ENCODE results near the gene CITED2.

The CITED2 gene

GRCh38 chr6:139355172-139355571, 19.3 kb downstream of the CITED2 start:
- H3K4me3 ChIP-seq (ENCODE audit: low read depth, low read length), result no peak overlapping the region
- DNase-seq (ENCODE audit: low read depth), result no peak
- no peak for TF ChIP-seq CTCF (IDR thresholded peaks at IDR 0.05; ENCODE audit: low read depth, low read length)
- no peak for TF ChIP-seq MYC (IDR thresholded peaks at IDR 0.05; ENCODE audit: low read depth, low read length)
- no peak for TF ChIP-seq POLR2A (IDR thresholded peaks at IDR 0.05; ENCODE audit: extremely low read depth, insufficient read length)
- no peak for TF ChIP-seq MAX (IDR thresholded peaks at IDR 0.05; ENCODE audit: low read depth, low read length)

GRCh38 chr6:139354189-139354588, 20.3 kb downstream of the CITED2 start:
- no peak for TF ChIP-seq MYC (IDR thresholded peaks at IDR 0.05; ENCODE audit: low read depth, low read length)
- TF ChIP-seq CTCF (IDR thresholded peaks at IDR 0.05; ENCODE audit: low read depth, low read length), result no peak
- no peak for TF ChIP-seq POLR2A (IDR thresholded peaks at IDR 0.05; ENCODE audit: extremely low read depth, insufficient read length)
- no peak for TF ChIP-seq MAX (IDR thresholded peaks at IDR 0.05; ENCODE audit: low read depth, low read length)
- no peak for DNase-seq (ENCODE audit: low read depth)
- H3K4me3 ChIP-seq (ENCODE audit: low read depth, low read length), result no peak overlapping the region

GRCh38 chr6:139349464-139350020, 24.9 kb downstream of the CITED2 start:
- H3K4me3 ChIP-seq (ENCODE audit: low read depth, low read length), result no peak overlapping the region
- TF ChIP-seq CTCF (IDR thresholded peaks at IDR 0.05; ENCODE audit: low read depth, low read length) (no peak), POLR2A (IDR thresholded peaks at IDR 0.05; ENCODE audit: extremely low read depth, insufficient read length) (no peak), MYC (IDR thresholded peaks at IDR 0.05; ENCODE audit: low read depth, low read length) (no peak), MAX (IDR thresholded peaks at IDR 0.05; ENCODE audit: low read depth, low read length) (no peak)
- no peak for DNase-seq (ENCODE audit: low read depth)

GRCh38 chr6:139346392-139346791, 28.1 kb downstream of the CITED2 start:
- DNase-seq (ENCODE audit: low read depth), result no peak
- H3K4me3 ChIP-seq (ENCODE audit: low read depth, low read length), result no peak overlapping the region
- TF ChIP-seq POLR2A (IDR thresholded peaks at IDR 0.05; ENCODE audit: extremely low read depth, insufficient read length) (no peak), MAX (IDR thresholded peaks at IDR 0.05; ENCODE audit: low read depth, low read length) (no peak), MYC (IDR thresholded peaks at IDR 0.05; ENCODE audit: low read depth, low read length) (no peak), CTCF (IDR thresholded peaks at IDR 0.05; ENCODE audit: low read depth, low read length) (no peak)

- no peak for DNase-seq (ENCODE audit: low read depth)
- no peak for TF ChIP-seq CTCF (IDR thresholded peaks at IDR 0.05; ENCODE audit: low read depth, low read length)
- TF ChIP-seq MAX (IDR thresholded peaks at IDR 0.05; ENCODE audit: low read depth, low read length), result no peak
- TF ChIP-seq POLR2A (IDR thresholded peaks at IDR 0.05; ENCODE audit: extremely low read depth, insufficient read length), result no peak
- no peak overlapping the region for H3K4me3 ChIP-seq (ENCODE audit: low read depth, low read length)
These were observed 30.1 kb downstream of the CITED2 start for GRCh38 chr6:139344186-139344963.

Measured in NB4 (cell line).